ENCODE results near the gene TEAD4.

Gene TEAD4

GRCh38 chr12:3030821-3031429, 71.7 kb downstream of the TEAD4 start:
- DNase-seq (ENCODE audit: low read depth in 1 of 2, low spot score in 1 of 2), result no peak

DNA sequence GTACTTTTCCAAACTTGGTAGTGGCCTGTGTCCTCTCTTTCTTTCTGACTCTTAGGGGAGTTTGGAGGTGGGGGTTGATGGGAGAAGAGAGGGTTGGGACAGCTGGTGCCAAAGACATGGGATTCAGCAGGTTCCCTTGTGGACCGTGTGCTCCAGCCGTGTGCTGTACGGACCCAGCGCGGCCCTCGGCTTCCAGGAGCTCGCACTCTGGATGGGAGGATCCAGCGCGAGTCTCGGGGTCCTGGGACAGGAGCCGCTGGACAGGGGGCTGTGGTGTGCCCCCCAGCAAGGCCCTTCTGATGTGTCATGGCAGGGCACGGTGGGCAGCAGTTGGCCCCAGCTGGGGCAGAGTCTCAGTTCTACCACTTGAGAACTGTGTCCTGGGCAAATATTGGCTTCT, 73.0 kb downstream of the TEAD4 start:
- DNase-seq (ENCODE audit: low read depth in 1 of 2, low spot score in 1 of 2), result no peak

DNA sequence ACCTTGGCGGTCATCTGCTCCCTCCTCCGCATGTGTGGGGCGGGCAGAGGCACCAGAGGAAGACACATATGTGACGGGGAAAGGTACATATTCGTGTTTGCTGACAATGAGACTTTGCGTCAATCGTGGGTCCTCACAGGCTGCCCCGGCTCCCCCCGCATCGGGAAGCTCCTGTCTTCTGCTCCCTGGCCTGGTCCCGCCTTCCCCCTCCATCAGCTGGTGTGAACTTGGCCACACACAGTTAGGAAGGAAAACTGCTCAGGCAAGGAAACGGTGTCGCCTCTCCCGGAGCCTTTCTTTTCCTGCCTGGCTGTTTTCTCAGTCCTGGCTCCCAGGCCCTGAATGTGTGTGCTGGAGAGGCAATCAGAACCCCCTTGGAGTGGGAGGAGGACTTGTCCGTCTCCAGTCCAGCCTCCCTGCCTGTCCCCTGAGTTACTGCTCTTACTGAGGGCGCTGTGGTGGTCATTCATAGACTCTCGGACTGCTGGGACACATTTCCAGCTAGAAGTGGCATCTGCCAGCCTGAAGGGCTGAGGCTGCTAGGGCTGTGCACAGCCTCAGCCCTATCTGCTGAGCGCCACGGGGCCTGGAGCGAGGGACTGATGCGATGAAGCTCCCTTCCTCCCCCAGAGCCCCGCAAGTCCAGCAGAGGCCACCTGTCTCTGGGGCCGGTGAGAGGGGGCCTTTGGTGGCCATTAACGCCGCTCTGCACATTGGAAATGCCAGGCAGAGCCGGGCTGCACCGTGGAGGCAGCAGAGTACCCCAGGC, 73.8 kb downstream of the TEAD4 start:
- no peak for DNase-seq (ENCODE audit: low read depth in 1 of 2, low spot score in 1 of 2)

GRCh38 chr12:3033539-3033867, 74.3 kb downstream of the TEAD4 start:
- no peak for DNase-seq (ENCODE audit: low read depth in 1 of 2, low spot score in 1 of 2)

- DNase-seq (ENCODE audit: low read depth in 1 of 2, low spot score in 1 of 2), result peak in 1 of 2 donors; percentile 7
These were observed 75.0 kb downstream of the TEAD4 start for GRCh38 chr12:3034067-3034750.

DNA sequence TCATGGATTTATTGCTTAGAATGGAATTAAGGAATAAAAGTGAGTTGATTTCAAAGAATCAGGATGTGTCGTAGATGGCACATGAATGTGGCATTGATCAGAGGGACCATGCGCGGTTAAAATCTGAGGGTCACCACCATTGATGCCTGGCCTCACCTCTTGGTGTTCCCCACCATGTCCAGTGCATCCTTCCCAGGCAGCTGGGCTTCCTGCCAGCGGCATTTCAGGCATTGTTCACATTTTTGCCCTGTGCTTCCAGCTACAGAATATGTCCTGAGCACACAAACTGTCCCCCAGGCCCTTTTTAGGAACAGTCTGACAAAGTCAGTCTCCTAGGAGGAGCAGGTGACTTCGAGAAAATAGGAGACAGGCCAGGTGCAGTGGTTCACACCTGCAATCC, 76.0 kb downstream of the TEAD4 start:
- no peak for DNase-seq (ENCODE audit: low read depth in 1 of 2, low spot score in 1 of 2)

DNA sequence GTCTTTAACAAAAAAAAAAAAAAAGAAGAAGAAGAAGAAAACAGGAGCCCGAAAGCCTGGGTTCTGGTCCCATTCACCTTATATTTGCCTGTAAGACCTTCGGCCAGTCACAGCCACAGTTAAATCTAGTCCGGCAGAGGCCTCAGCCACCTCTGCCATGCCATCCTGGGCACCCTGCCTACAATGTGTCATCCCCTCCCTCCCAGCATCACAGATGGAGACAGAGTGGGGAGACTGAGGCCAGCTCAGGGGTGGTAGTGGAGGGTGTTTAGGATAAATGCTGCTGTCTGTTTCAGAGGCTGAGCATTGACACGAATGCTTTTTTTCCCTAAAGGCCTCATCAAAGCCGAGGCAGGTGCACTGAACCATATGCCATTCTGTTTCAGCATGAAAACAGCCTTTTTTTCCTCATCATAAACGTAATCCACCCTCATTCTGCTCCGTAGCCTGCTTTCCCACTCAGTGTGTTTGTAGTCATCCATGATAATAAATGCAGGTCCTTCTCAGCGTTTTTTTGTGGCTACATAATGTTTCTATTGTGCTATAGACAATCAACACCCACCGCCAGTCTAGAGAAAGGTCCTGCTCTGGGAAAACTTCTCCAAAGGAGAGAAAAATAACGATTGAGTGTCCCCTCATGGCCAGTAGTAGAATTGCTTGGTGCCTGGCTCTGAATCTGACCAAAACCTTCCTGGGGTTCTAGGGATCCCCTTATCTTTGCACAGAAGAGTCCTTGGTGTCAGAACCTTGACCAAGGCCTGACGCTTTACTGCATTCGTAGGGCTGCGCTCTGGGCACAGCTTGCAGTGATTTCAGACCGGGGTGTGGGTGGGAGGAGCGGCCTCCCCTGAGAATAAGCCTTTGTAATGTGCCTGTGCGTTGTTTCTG, 76.9 kb downstream of the TEAD4 start:
- DNase-seq (ENCODE audit: low read depth in 1 of 2, low spot score in 1 of 2), result no peak

DNA sequence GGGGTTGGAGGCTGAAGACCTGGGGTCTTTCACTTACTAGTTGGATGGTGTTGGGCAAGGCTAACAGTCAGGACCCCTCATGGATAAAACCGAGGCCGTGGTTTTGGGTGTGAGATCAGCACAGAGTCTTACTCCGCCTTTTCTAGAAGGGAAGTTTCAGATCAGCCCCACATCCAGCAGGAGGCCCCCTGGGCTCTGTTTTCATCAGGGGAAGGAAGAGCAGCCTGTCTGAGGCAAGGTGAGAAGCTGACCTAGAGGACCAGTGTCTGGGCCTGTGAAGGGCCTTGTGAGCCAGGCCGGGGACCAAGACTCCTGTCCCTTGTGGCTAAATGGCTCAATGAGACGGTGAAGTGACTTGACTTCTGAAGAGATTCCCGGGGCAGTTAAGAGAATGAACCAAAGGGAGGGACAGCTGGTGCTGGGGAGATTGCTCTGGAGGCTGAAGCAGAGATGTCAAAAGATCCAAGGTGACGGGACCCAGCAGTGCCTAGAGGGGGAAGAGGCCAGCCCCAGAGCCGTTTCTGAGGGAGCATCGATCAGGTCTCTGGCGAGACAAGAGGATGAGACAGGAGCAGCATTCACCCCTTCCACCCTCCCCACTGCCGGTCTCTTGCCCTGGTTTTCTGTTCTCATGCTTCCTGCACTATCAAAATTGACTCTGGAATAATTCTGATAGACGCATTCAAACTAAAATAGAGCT, 77.9 kb downstream of the TEAD4 start:
- DNase-seq (ENCODE audit: low read depth in 1 of 2, low spot score in 1 of 2), result no peak

- DNase-seq (ENCODE audit: low read depth in 1 of 2, low spot score in 1 of 2), result no peak
These were observed 79.0 kb downstream of the TEAD4 start for GRCh38 chr12:3038166-3038565.

DNA sequence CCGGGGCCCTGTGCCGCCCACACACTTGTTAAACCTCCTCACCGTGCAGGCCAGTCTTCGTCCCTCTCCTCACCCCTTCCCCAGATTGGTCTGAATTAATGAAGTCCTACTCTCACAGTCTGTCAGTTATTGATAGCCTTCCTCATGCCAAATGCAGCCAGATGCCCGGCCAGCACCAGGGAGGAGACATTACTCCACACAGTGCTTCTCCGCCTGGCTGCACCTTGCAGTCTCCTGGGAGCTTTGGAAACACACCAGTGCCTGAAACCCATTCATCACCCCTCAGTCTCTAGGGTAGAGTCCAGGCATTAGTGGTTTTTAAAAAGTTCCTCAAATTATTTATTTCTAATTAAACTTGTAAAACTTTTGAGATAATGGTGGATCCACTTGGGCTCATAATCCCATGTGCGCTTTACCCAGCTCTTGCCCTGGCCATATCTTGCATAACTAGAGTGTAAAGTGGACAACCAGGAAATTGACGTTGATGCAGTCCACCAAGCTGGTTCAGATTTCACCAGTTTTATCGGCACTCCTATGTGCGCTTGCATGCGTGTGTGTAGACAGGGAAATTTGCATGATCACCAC, 79.8 kb downstream of the TEAD4 start:
- DNase-seq (ENCODE audit: low read depth in 1 of 2, low spot score in 1 of 2), result no peak

GRCh38 chr12:3040026-3040656, 80.9 kb downstream of the TEAD4 start:
- DNase-seq (ENCODE audit: low read depth in 1 of 2, low spot score in 1 of 2), result no peak

DNA sequence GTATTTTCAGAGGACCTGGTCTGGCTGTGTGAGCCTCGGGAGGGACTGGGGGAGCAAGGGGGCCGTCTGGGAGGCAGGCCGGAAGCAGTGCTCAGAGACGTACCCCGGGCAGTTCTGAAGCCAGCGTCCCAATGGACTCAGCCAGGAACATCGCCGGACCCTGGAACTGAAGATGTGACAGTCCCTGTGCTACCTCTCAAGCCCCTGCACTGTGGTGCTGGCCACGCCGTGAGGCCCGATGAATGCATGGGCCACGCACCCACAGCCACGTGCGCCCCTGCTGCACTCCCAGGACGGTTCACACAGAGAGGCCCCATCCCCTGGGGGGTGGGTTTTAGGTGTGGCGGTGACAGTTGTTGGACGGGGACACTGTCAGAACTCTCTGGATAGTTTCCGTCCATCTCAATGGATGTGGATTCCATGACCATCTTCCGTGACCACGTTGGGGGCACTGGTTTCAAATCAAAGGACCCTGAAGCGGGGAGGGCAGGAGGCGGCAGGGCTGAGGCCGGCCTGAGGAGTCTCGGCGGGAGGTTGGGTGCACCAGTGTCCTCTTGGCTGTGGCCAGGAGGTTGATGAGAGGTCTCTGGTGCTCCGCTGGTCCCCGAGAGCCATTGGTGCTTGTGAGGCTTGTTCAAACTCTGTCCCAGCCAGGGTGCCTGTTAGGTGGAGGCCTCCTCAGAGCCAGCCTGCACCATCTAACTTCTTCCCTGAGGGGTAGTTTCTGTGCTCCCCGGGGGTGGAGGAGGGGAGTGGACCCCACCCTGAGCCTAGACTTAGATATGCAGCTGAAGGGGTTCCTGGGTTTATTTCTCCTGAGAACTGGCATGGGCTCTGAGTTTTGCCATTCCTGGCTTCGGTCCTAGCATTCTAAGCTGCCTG, 81.7 kb downstream of the TEAD4 start:
- no peak for DNase-seq (ENCODE audit: low read depth in 1 of 2, low spot score in 1 of 2)

GRCh38 chr12:3041558-3042164, 82.5 kb downstream of the TEAD4 start:
- peak in 1 of 2 donors; percentile 21 for DNase-seq (ENCODE audit: low read depth in 1 of 2, low spot score in 1 of 2)

DNA sequence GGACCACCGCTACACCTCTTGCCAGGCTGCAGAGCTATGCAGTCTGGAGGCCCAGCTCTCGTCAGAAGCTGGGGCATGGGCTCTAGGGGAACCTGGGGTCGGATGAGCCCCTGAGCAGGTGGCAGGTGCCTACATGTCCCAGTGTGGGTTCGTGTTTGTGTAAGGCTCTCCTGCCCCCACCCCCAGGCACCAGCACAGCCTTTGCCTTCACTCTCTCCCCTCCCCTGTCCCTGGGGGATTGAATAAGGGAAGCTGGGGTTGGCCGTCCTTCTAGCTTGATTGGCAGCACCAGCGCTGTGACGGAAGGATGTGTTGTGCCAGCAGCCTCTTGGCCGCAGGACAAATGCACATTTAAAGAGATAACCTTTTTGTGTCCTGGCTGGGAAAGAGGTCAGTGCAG, 83.2 kb downstream of the TEAD4 start:
- DNase-seq (ENCODE audit: low read depth in 1 of 2, low spot score in 1 of 2), result no peak

DNA sequence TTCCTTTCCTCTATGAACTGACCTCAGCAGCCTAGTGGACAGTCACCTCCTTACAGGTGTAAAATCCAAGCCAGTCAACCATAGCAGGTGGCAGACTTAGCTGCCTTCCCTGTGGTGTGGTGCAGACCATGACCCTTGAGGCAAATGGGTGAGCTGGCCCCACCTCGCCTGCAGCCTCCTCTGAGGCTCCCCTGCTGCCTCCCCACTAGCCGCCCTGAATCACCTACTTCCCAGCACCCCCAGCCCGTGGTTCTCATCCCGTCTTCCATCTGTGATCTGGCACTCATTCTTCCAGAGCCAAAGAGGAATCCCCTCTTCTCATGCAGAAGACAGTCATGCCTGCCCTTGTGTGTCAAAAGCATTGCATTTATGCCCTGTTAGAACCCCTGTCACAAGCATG, 83.6 kb downstream of the TEAD4 start:
- no peak for DNase-seq (ENCODE audit: low read depth in 1 of 2, low spot score in 1 of 2)

- DNase-seq (ENCODE audit: low read depth in 1 of 2, low spot score in 1 of 2), result no peak
These were observed 84.2 kb downstream of the TEAD4 start for GRCh38 chr12:3043406-3043805.

DNA sequence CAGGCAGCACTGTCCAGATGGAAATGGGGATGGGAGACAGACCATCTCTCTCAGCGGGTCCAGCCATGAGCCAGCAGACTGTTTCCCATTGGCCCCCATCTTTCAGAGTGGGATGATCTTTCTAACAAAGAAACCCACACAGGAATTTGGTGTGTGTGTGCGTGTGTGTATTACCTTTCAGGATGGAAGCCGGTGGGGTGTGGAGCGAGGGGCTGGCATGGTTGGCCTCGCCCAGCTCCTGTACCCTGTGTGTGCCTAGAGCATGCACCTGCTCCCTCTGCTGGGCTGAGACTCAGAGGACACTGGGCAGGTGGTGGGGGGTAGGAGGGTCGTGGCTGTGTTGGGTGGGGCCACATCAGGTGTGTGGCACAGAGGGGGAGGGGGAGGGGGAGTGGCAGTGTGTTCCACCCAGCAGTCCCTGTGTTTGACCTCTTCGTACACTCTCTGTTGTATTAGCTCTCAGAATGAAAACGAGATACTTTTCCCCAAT, 85.0 kb downstream of the TEAD4 start:
- DNase-seq (ENCODE audit: low read depth in 1 of 2, low spot score in 1 of 2), result no peak

DNA sequence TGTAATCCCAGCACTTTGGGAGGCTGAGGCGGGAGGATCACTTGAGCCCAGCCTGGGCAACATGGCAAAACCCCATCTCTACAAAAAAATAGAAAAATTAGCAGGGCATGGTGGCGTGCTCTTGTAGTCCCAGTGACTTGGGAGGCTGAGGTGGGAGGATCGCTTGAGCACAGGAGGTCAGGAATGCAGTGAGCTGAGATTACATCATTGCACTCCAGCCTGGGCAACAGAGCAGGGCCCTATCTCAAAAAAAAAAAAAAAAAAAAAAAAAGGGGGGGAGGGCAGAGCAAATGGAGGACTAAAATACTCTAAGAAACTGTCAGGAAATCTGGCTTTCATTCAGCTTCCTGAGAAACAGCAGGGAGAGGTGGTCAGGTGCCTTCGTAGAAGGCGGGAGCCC, 86.3 kb downstream of the TEAD4 start:
- DNase-seq (ENCODE audit: low read depth in 1 of 2, low spot score in 1 of 2), result no peak

DNA sequence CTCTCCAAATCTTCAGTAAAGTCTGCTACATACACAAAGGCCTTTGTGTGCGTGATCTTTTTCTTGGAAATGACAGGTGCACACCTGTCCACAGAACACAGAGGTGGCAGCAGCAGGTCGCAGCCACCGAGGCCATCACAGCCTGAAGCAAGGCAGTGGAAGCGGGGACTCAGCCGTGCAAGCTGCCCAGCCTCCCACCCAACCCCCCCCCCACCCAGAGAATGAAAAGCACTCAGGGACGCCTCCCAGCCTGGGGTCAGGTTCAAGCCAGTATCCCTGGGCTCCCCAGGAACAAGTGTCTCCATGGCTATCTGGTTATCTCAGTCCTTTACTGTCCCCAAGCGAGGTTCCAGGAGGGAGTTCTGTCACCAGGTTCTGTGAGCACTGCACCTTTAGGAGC, 86.8 kb downstream of the TEAD4 start:
- no peak for DNase-seq (ENCODE audit: low read depth in 1 of 2, low spot score in 1 of 2)
